H1 (cell line): ENCODE results near the gene HLA-DMB. TPM values are rescaled to one million over a fixed set of nuclear protein-coding genes. Genes with fewer than 3 reads are reported as not detected.

Experiments
- CTCF ChIA-PET: fragments of 300-600 bp; sonication (Branson Sonifier 250); formaldehyde crosslinking; loops from one replicate; lab custom pipeline; 2021; ENCODE audit not compliant: partially characterized antibody; lab: Charles Lee
- POLR2A ChIA-PET: fragments of 300-600 bp; sonication (Branson Sonifier 250); formaldehyde crosslinking; loops from one replicate; lab custom pipeline; 2021; ENCODE audit warnings: inconsistent platforms; ENCODE audit not compliant: partially characterized antibody; lab: Charles Lee
- DNase-seq, 2 experiments: peaks; one replicate each; pipeline versions ENCODE4 v3.0.0 to v3.0.0-alpha.2; 2010 to 2022; ENCODE audit warnings: low spot score in 2 of 2, low read depth in 1 of 2, mixed read lengths in 1 of 2
- FAIRE-seq: peaks from 2 replicates; lab custom pipeline; 2011; peaks lifted over from hg19 to GRCh38; lab: Jason Lieb, UNC
- H2AFZ ChIP-seq: 2 replicates; pipeline ENCODE4 v1.8.1; 2012; ENCODE audit warnings: low read length, inconsistent platforms
- H2AK5ac ChIP-seq: 2 replicates; pipeline ENCODE4 v1.6.1; 2013; ENCODE audit warnings: low read depth, low read length
- H2BK120ac ChIP-seq: replicated peaks from 2 replicates; pipeline ENCODE3; 2013; ENCODE audit warnings: low read depth, low read length, inconsistent platforms
- H2BK12ac ChIP-seq: 2 replicates; pipeline ENCODE4 v1.6.1; 2013; ENCODE audit warnings: low read depth, low read length
- H2BK15ac ChIP-seq: 2 replicates; pipeline ENCODE4 v1.6.1; 2013; ENCODE audit warnings: low read length
- H2BK20ac ChIP-seq: 2 replicates; pipeline ENCODE4 v1.6.1; 2013; ENCODE audit warnings: low read length
- H2BK5ac ChIP-seq: 2 replicates; pipeline ENCODE4 v1.6.1; 2013; ENCODE audit warnings: low read depth, low read length
- H3K14ac ChIP-seq: 2 replicates; pipeline ENCODE4 v1.6.1; 2013; ENCODE audit warnings: inconsistent platforms; ENCODE audit not compliant: insufficient read length
- H3K18ac ChIP-seq: 2 replicates; pipeline ENCODE4 v1.6.1; 2013; ENCODE audit warnings: low read length; ENCODE audit errors: extremely low read depth
- H3K23ac ChIP-seq: 2 replicates; pipeline ENCODE4 v1.6.1; 2013; ENCODE audit warnings: inconsistent platforms; ENCODE audit not compliant: insufficient read length
- H3K23me2 ChIP-seq: 2 replicates; pipeline ENCODE4 v1.6.1; 2013; ENCODE audit warnings: low read depth, low read length
- H3K27ac ChIP-seq: 2 replicates; pipeline ENCODE4 v1.6.1; 2011; ENCODE audit warnings: low read depth, low read length, inconsistent platforms
- H3K27me3 ChIP-seq, 4 experiments: replicated peaks in 1 of 4; 1 replicate in 1 of 4; 2 replicates in 3 of 4; pipeline versions ENCODE4 v1.6.1 to v1.8.1; 2011 to 2013; ENCODE audit warnings: low read length in 3 of 4, mild to moderate bottlenecking in 3 of 4, inconsistent platforms in 2 of 4, mixed read lengths in 2 of 4, moderate library complexity in 1 of 4; ENCODE audit not compliant: control insufficient read depth in 3 of 4, insufficient read depth in 3 of 4; ENCODE audit errors: extremely low read depth in 1 of 4
- H3K36me3 ChIP-seq, 4 experiments: 2 replicates each; pipeline versions ENCODE4 v1.6.1 to v1.8.1; 2011 to 2013; ENCODE audit warnings: mild to moderate bottlenecking in 4 of 4, low read length in 3 of 4, moderate library complexity in 2 of 4, control low read depth in 1 of 4, inconsistent platforms in 1 of 4; ENCODE audit not compliant: insufficient read depth in 4 of 4, control insufficient read depth in 2 of 4
- H3K4ac ChIP-seq: replicated peaks from 2 replicates; pipeline ENCODE3; 2013; ENCODE audit warnings: low read length, low read depth, mixed read lengths, inconsistent platforms; ENCODE audit not compliant: insufficient read length
- H3K4me1 ChIP-seq, 4 experiments: replicated peaks in 1 of 4; 1 replicate in 1 of 4; 2 replicates in 3 of 4; pipeline versions ENCODE4 v1.6.1 to v1.8.1; 2011 to 2013; ENCODE audit warnings: low read length in 3 of 4, inconsistent platforms in 2 of 4, mixed read lengths in 1 of 4; ENCODE audit not compliant: insufficient read depth in 4 of 4, control insufficient read depth in 3 of 4
- H3K4me2 ChIP-seq, 2 experiments: 2 replicates each; pipeline versions ENCODE4 v1.6.1 to v1.8.1; 2011 to 2013; ENCODE audit warnings: low read depth in 2 of 2, low read length in 2 of 2, control low read depth in 1 of 2, inconsistent platforms in 1 of 2, mild to moderate bottlenecking in 1 of 2; ENCODE audit not compliant: insufficient read depth in 1 of 2
- H3K4me3 ChIP-seq, 4 experiments: fragments of 200-600, 300-600 bp in 1 of 4; sonication (generic), shearing (Covaris generic), sonication (Bioruptor Twin) in 1 of 4; 2 replicates each; pipeline versions ENCODE4 v1.5.1 to v1.8.1; 2011 to 2016; ENCODE audit warnings: low read length in 4 of 4, low read depth in 3 of 4, control low read depth in 2 of 4, inconsistent platforms in 2 of 4, mild to moderate bottlenecking in 2 of 4, mixed read lengths in 1 of 4, moderate library complexity in 1 of 4; ENCODE audit not compliant: insufficient read depth in 2 of 4; ENCODE audit errors: extremely low read depth in 1 of 4
- H3K56ac ChIP-seq: replicated peaks from 2 replicates; pipeline ENCODE3; 2013; ENCODE audit warnings: low read depth, mild to moderate bottlenecking, mixed read lengths, low read length, inconsistent platforms; ENCODE audit not compliant: insufficient read length
- H3K79me1 ChIP-seq: 2 replicates; pipeline ENCODE4 v1.6.1; 2013; ENCODE audit warnings: low read depth, low read length, control low read depth
- H3K79me2 ChIP-seq, 2 experiments: 2 replicates each; pipeline versions ENCODE4 v1.6.1 to v1.8.1; 2012 to 2013; ENCODE audit warnings: low read length in 2 of 2, mild to moderate bottlenecking in 2 of 2, inconsistent platforms in 1 of 2; ENCODE audit not compliant: insufficient read depth in 2 of 2, control insufficient read depth in 1 of 2
- H3K9ac ChIP-seq, 4 experiments: replicated peaks in 1 of 4; 1 replicate in 1 of 4; 2 replicates in 3 of 4; pipeline versions ENCODE4 v1.6.1 to v1.8.1; 2011 to 2013; ENCODE audit warnings: low read depth in 3 of 4, low read length in 3 of 4, control low read depth in 2 of 4, mild to moderate bottlenecking in 2 of 4, moderate library complexity in 2 of 4, inconsistent platforms in 1 of 4; ENCODE audit errors: extremely low read depth in 1 of 4
- H3K9me3 ChIP-seq, 2 experiments: 2 replicates each; pipeline versions ENCODE4 v1.6.1 to v1.8.1; 2012 to 2013; ENCODE audit warnings: mild to moderate bottlenecking in 2 of 2, moderate library complexity in 2 of 2, control low read depth in 1 of 2, inconsistent platforms in 1 of 2, low read depth in 1 of 2, low read length in 1 of 2, mixed read lengths in 1 of 2; ENCODE audit not compliant: insufficient read depth in 2 of 2
- H4K20me1 ChIP-seq, 2 experiments: replicated peaks in 1 of 2; 2 replicates each; pipeline versions ENCODE3 to v1.8.1; 2011 to 2013; ENCODE audit warnings: inconsistent platforms in 2 of 2, low read length in 2 of 2, mild to moderate bottlenecking in 1 of 2; ENCODE audit not compliant: insufficient read depth in 2 of 2, control insufficient read depth in 1 of 2
- H4K5ac ChIP-seq: 2 replicates; pipeline ENCODE4 v1.6.1; 2013; ENCODE audit warnings: low read length, low read depth, mixed read lengths, inconsistent platforms; ENCODE audit not compliant: insufficient read length
- H4K8ac ChIP-seq: 2 replicates; pipeline ENCODE4 v1.8.0; 2013; ENCODE audit warnings: mild to moderate bottlenecking, moderate library complexity, low read length, inconsistent platforms; ENCODE audit not compliant: insufficient read depth; ENCODE audit errors: extremely low read depth
- H4K91ac ChIP-seq: replicated peaks from 2 replicates; pipeline ENCODE3; 2013; ENCODE audit warnings: low read length, mixed read lengths, inconsistent platforms; ENCODE audit not compliant: insufficient read length
- ATF3 ChIP-seq: IDR thresholded peaks from 2 replicates; pipeline ENCODE4 v1.6.1; 2011; ENCODE audit warnings: low read depth, mild to moderate bottlenecking, low read length; ENCODE audit not compliant: insufficient read depth
- BACH1 ChIP-seq: IDR thresholded peaks from 2 replicates; pipeline ENCODE4 v1.6.1; 2012; ENCODE audit warnings: low read length, improper control_type of control experiment
- CEBPB ChIP-seq: IDR thresholded peaks from 2 replicates; pipeline ENCODE4 v1.6.1; 2012; ENCODE audit warnings: low read depth, low read length
- CHD1 ChIP-seq: IDR thresholded peaks from 2 replicates; pipeline ENCODE4 v1.6.1; 2012; ENCODE audit warnings: low read depth, low read length, improper control_type of control experiment
- CHD2 ChIP-seq: IDR thresholded peaks from 2 replicates; pipeline ENCODE4 v1.6.1; 2012; ENCODE audit warnings: low read length, improper control_type of control experiment
- JUN ChIP-seq: IDR thresholded peaks from 2 replicates; pipeline ENCODE4 v1.6.1; 2011; ENCODE audit warnings: low read depth, mild to moderate bottlenecking, improper control_type of control experiment, low read length
- RAD21 ChIP-seq, 2 experiments: IDR thresholded peaks in 1 of 2; conservative IDR thresholded peaks in 1 of 2; 2 replicates each; pipeline ENCODE4 v1.6.1; 2011; ENCODE audit warnings: low read depth in 2 of 2, low read length in 2 of 2, improper control_type of control experiment in 1 of 2, inconsistent platforms in 1 of 2, mild to moderate bottlenecking in 1 of 2, moderate library complexity in 1 of 2
- RFX5 ChIP-seq: IDR thresholded peaks from 2 replicates; pipeline ENCODE4 v1.6.1; 2011; ENCODE audit warnings: low read depth, low read length, improper control_type of control experiment, borderline replicate concordance
- SP2 ChIP-seq: IDR thresholded peaks from 2 replicates; pipeline ENCODE4 v1.6.1; 2012; ENCODE audit warnings: mild to moderate bottlenecking, low read length, inconsistent platforms
- TBP ChIP-seq: IDR thresholded peaks from 2 replicates; pipeline ENCODE4 v1.6.1; 2011; ENCODE audit warnings: low read depth, low read length, improper control_type of control experiment
- WGBS, 2 experiments: shearing (Covaris generic) in 1 of 2; methylation state at CpG; one replicate each; pipeline versions ENCODE4 v1.1.6 to v1.1.7; 2013 to 2015; ENCODE audit warnings: low lambda C conversion rate in 2 of 2, mixed read lengths in 2 of 2, inconsistent platforms in 1 of 2, low coverage in 1 of 2, missing lambda C conversion rate in 1 of 2; ENCODE audit not compliant: insufficient replicate concordance in 2 of 2, insufficient coverage in 1 of 2, insufficient read length in 1 of 2; ENCODE audit errors: extremely low coverage in 1 of 2, missing lambda C conversion rate in 1 of 2; 5-methylcytosine and 5-hydroxymethylcytosine counted together
- polyA plus RNA-seq, 7 experiments: library from polyadenylated mRNA; depleted of rRNA in 3 of 7; stranded (reverse) in 5 of 7; unstranded in 2 of 7; fragments of >200 nt in 5 of 7; fragments of 200-250 nt in 2 of 7; gene quantifications; 1 replicate in 5 of 7; 2 replicates in 1 of 7; 4 replicates in 1 of 7; pipeline versions ENCODE4 v1.2.1 to v1.2.3, GENCODE V29; 2011 to 2013; ENCODE audit warnings: missing spikeins in 2 of 7, mixed read lengths in 2 of 7
- total RNA-seq: library from RNA; stranded (reverse); fragmentation: NEBNext Ultra II Directional; extraction: Animal tissue kit (Norgen Biotek cat#: 25700); gene quantifications from 2 replicates; pipeline ENCODE4 v1.2.1, GENCODE V29; 2021
- TF ChIP-seq, protein P1 (sequence below), 3 experiments: IDR thresholded peaks; 1 replicate in 2 of 3; 2 replicates in 1 of 3; pipeline versions ENCODE4 v1.5.1 to v1.6.1; 2011; ENCODE audit warnings: low read length in 3 of 3, mild to moderate bottlenecking in 3 of 3, inconsistent platforms in 2 of 3, low read depth in 1 of 3, moderate library complexity in 1 of 3; ENCODE audit not compliant: insufficient read depth in 1 of 3; ENCODE audit errors: control extremely low read depth in 1 of 3

HLA-DMB gene
- total and polyA plus RNA-seq, 2 of the 8 experiments (the other 6 are each of a cell fraction or from before 2014, with no cell fraction given) = 2.7 to 4.7 TPM

DNA sequence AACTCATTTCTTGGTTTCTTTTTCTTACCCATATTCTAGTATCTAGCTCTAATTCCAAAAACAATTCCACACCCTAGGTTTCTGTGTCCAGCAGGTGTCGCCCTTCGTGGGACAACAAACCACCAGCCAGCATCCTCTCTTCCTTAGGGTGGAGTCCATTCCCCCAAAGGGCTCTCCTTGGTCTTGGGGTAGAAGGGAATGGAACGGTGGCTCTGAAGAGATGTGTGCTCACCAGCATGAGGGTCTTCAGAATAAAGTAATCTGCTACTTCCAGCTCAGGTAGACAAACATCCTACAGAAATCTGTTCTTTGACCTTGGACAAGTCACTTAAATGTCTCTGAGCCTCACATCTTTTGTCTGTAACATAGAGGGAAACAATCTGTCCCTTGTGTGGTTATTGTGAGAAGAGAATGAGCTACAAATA lies 7.2 kb downstream of the HLA-DMB start:
- H3K56ac ChIP-seq = no peak overlapping the region

More for the DNA sequence above, 7.2 kb downstream of the HLA-DMB start:
- Histone ChIP-seq H3K18ac (no peak overlapping the region), H3K23me2 (no peaks in the 10 kb centered on the region), H2BK20ac (no peak overlapping the region), H3K4ac (no peak overlapping the region), H2BK12ac (no peak overlapping the region), H3K23ac (no peak overlapping the region), H4K20me1 (no peaks in the 10 kb centered on the region), H3K4me1 (no peaks in the 10 kb centered on the region), H4K5ac (no peak overlapping the region), H3K79me1 (no peaks in the 10 kb centered on the region), H3K36me3 (no peaks in the 10 kb centered on the region), H3K4me3 (no peak overlapping the region), H3K27ac (no peak overlapping the region), H2BK120ac (no peak overlapping the region), H4K8ac (no peak overlapping the region), H3K9me3 (no peaks in the 10 kb centered on the region; a peak in 1 of 4 replicates), H3K79me2 (no peaks in the 10 kb centered on the region), H3K27me3 (no peaks in the 10 kb centered on the region), H3K9ac (no peak overlapping the region), H3K4me2 (no peak overlapping the region), H2BK5ac (no peak overlapping the region), H4K91ac (no peak overlapping the region), H2BK15ac (no peak overlapping the region), H3K14ac (no peak overlapping the region), H2AFZ (no peak overlapping the region), H2AK5ac (no peak overlapping the region)
- 15% methylated on average over 3 of the region's 3 CpGs; no CpG with 5 or more reads in 1 of the 2 experiments for WGBS, 2 experiments
- ChIA-PET CTCF (interaction anchor here (0.5 to 9.7 kb wide), 44 partner anchors 9 to 1217 kb away, joined by 3 to 160 read pairs (median 4); partner anchors contain the start of genes BRD2, HLA-DMA, HLA-DMB and PSMB9), POLR2A (interaction anchor here (0.5 to 4.7 kb wide), 7 partner anchors 10 to 49 kb away, joined by 3 to 37 read pairs (median 4); no protein-coding TSS in a partner anchor)
- peak in 1 of 2 experiments; percentile 89 for DNase-seq
- TF ChIP-seq RFX5 (peak; percentile 58; the same call in 1 of the 2 replicates), TBP (no peak), BACH1 (no peak), ATF3 (no peak), CEBPB (no peak), CHD2 (no peak), SP2 (no peak), CHD1 (no peak), JUN (no peak), RAD21 (IDR thresholded peaks at IDR 0.05 in 1 of 2, conservative IDR thresholded peaks at IDR 0.05 in 1 of 2; ENCODE audit: low read depth in 2 of 2, low read length in 2 of 2) (peak; percentile 59 to 73)
- TF ChIP-seq, protein P1, sequence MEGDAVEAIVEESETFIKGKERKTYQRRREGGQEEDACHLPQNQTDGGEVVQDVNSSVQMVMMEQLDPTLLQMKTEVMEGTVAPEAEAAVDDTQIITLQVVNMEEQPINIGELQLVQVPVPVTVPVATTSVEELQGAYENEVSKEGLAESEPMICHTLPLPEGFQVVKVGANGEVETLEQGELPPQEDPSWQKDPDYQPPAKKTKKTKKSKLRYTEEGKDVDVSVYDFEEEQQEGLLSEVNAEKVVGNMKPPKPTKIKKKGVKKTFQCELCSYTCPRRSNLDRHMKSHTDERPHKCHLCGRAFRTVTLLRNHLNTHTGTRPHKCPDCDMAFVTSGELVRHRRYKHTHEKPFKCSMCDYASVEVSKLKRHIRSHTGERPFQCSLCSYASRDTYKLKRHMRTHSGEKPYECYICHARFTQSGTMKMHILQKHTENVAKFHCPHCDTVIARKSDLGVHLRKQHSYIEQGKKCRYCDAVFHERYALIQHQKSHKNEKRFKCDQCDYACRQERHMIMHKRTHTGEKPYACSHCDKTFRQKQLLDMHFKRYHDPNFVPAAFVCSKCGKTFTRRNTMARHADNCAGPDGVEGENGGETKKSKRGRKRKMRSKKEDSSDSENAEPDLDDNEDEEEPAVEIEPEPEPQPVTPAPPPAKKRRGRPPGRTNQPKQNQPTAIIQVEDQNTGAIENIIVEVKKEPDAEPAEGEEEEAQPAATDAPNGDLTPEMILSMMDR (IDR thresholded peaks at IDR 0.05; ENCODE audit: control extremely low read depth in 1 of 3, insufficient read depth in 1 of 3, low read depth in 1 of 3, low read length in 3 of 3) = peak; percentile 75 to 84 (median 82)
- peak; percentile 68 for FAIRE-seq
